Measurements from ENCODE around the gene ANLN.

- TF ChIP-seq, protein P1, sequence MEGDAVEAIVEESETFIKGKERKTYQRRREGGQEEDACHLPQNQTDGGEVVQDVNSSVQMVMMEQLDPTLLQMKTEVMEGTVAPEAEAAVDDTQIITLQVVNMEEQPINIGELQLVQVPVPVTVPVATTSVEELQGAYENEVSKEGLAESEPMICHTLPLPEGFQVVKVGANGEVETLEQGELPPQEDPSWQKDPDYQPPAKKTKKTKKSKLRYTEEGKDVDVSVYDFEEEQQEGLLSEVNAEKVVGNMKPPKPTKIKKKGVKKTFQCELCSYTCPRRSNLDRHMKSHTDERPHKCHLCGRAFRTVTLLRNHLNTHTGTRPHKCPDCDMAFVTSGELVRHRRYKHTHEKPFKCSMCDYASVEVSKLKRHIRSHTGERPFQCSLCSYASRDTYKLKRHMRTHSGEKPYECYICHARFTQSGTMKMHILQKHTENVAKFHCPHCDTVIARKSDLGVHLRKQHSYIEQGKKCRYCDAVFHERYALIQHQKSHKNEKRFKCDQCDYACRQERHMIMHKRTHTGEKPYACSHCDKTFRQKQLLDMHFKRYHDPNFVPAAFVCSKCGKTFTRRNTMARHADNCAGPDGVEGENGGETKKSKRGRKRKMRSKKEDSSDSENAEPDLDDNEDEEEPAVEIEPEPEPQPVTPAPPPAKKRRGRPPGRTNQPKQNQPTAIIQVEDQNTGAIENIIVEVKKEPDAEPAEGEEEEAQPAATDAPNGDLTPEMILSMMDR (IDR thresholded peaks at IDR 0.05): no peak
- TF ChIP-seq POLR2A (IDR thresholded peaks at IDR 0.05): no peak
These were observed 15.2 kb downstream of the ANLN start for GRCh38 chr7:36404639-36405408.

Measured in Peyer's patch (tissue), 4 donors.